HG03571 (cell line): ENCODE data around the gene INHBB.

Experiments
- ATAC-seq: cut with Tn5 transposase; IDR thresholded peaks from one replicate; pipeline ENCODE4 v1.9.1; 2021; ENCODE audit not compliant: unreplicated experiment

The INHBB gene

GRCh38 chr2:120336749-120337148 lies 9.2 kb upstream of the INHBB start:
- no peak for ATAC-seq

DNA sequence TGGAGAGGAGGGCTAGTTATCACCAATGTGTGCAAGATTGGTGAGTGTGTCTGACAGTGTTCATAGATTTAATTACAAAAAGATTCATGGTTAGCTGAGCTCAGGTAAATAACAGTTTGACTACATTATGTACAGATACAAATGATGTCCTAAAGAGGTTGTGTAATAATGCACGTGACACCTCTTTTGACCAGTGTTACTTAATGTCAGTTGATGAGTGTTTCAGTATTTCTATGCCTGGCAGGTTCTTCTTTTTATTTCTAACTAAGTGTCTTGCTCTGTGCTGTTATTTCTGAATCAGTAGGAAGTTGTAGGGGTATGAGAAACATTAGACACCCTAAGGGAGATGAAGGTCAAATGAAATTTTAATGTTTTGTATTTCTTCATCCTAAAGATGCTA lies 7.9 kb upstream of the INHBB start:
- no peak for ATAC-seq

DNA sequence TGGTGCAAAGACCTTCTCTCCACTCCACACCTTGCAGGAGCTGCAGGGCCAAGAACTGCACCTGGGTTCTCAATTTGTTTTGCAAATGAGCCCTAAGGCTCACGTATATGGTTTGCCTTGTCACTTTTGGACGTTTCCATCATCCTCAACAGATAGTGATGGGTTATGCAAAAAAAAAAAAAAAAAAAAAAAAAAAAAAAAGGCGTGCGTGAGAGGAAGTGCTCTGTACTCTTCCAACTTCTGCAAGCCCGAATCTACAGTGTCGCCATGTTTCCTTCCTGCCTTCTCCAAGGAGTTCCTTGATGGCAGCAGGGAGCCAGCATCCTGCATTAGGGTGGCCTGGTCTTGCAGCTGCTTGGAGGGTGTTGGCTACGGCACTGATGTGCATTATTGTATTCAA lies 4.0 kb upstream of the INHBB start:
- no peak for ATAC-seq

- ATAC-seq: no peak
These were observed 3.5 kb upstream of the INHBB start for GRCh38 chr2:120342446-120342845.

- no peak for ATAC-seq
These were observed 2.9 kb upstream of the INHBB start for GRCh38 chr2:120343100-120343432.

DNA sequence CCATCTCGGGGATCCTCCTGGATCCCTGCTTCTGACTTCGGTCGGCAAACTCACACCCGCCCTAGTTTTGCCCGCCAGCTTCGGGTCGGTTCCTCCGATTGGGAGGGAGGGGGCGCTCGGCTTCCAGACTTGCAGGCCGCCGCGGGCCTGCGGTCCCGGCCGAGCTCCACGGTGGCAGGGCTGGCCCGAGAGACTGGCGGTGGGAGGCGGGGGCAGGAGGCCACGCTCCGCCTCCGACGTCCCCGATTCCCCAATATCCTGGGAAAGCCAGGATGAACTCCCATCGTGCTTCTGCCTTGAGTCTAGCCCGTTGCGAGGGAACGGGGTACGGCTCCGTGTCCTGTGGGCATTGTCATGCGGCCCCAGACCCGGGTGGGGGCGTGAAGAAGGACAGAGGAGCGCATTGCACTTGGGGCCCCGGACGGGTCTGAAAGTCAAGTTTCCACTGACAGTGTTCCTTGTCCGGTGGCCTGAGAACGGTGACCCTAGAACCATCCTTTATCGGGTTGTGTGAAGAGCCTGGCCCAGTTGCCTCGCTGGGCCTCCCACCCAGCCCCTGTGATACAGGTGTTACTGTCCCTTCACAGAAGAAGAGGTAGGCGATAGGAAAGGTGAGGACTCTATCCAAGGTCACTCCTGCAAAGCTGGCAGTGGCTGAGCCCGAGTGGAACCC lies 2.4 kb upstream of the INHBB start:
- ATAC-seq: no peak

DNA sequence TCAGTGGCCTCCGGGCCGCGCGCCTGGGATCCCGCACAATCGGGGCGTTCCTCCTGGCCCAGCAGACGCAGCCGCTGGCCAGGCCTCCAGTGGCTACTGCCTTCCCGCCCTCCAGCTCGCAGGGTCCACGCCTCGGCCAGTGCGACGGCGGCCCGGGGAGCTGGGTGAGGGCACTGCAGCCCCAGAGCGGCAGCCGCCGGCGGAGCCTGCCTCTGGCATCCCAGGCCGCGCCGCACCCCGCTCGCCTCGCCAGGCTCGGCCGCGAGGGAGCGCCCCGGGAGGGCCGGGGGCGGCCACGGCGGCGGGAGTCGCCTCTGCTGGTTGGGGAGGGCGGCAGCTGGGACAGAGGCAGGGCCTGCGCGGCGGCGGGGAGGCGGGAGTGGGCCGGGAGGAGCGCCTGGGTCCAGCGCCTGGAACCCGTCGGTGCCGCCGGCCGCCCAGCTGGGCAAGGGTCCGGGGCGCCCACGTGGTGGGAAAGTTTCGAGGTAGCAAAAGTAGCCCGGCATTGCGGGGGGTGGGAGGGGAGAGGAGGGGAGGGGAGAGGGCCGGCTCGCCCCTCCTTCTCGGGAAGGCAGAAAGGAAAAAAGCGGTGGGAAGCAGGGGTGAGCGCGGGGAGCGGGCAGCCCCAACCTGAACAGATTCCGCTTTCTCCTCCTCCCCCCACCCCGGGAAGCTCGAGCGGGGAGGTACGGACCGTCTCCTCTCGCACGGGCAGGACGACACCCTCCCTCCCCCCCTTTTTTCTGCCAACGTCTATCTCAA lies 1.5 kb upstream of the INHBB start:
- ATAC-seq: no peak

DNA sequence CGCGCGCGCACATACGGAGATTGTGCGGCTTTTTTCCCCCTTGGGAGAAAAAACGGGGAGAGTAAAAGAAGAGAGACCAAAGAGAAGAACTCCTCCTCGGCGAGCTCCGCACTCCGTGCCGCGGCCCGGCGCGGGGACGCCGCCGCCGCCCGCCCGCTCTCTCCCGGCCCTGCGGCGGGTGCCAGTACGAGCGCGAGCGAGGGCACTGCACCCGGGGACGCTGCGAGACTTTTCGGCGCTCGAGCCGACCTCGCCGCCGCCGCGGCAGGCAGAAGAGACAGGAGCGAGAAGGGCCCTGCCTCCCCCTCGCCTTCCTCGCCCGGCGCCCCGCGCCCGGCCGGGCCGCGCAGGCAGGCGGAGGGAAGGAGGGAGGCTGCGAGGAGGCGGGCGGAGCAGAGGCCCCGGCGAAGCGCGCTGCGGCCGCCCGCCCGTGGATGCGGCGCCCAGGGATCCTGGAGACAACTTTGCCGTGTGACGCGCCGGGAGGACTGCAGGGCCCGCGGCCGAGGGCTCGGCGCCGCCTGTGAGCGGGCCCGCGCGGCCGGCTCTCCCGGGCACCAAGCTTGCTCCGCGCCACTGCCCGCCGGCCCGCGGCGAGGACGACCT lies 857 bp upstream of the INHBB start:
- no peak for ATAC-seq

GRCh38 chr2:120345608-120346007 lies 328 bp upstream of the INHBB start:
- no peak for ATAC-seq

GRCh38 chr2:120346667-120347358 lies 877 bp downstream of the INHBB start:
- no peak for ATAC-seq

- ATAC-seq: no peak
These were observed 1.6 kb downstream of the INHBB start for GRCh38 chr2:120347396-120348060.

DNA sequence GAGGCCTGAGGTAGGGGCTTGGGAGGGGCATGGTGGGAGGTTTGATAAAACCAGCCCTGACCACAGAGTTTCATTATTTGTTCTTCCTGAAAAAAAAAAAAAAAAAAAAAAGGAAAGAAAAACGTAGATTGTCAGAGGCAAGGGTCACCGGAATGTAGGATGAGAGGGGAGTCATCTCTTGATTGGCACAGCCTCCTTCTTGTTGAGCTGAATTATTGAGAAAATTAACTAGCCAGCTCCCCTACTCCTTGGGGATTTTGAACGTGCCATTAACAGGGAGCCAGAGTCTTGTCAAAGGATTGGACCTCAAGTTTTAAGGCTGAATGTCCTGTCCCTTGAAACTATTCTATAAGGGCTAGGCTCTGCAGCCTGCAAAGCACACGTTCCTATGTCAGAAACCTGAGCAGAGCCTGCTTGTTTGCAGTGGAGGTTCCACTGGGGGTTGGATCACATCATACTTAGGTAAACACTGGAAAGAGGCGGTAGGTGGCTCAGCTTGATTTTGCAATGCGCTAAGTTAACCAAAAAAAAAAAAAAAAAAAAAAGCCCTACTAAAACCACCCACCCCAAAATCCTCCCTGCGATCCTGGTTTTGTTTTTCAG lies 2.3 kb downstream of the INHBB start:
- ATAC-seq: no peak

DNA sequence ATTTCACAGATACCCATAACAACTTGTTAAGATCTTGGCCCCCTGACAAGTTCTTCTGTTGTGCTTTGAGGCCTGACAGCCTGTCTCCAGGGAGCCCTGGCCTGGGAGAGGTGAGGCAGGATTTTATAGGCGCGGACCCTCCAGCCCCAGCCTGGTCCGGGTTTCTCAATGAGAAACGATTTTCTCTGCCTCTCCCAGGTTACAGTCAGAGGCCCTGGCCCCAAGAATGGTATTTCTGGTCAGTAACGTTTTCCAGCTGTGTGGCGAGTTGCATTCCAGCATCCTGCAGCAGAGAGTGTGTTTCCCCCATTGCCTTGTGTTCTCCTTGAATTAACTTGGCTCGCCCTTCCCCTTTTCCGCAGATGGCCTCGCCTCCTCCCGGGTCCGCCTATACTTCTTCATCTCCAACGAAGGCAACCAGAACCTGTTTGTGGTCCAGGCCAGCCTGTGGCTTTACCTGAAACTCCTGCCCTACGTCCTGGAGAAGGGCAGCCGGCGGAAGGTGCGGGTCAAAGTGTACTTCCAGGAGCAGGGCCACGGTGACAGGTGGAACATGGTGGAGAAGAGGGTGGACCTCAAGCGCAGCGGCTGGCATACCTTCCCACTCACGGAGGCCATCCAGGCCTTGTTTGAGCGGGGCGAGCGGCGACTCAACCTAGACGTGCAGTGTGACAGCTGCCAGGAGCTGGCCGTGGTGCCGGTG lies 3.0 kb downstream of the INHBB start:
- ATAC-seq: no peak

DNA sequence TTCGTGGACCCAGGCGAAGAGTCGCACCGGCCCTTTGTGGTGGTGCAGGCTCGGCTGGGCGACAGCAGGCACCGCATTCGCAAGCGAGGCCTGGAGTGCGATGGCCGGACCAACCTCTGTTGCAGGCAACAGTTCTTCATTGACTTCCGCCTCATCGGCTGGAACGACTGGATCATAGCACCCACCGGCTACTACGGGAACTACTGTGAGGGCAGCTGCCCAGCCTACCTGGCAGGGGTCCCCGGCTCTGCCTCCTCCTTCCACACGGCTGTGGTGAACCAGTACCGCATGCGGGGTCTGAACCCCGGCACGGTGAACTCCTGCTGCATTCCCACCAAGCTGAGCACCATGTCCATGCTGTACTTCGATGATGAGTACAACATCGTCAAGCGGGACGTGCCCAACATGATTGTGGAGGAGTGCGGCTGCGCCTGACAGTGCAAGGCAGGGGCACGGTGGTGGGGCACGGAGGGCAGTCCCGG lies 3.5 kb downstream of the INHBB start:
- ATAC-seq: no peak

DNA sequence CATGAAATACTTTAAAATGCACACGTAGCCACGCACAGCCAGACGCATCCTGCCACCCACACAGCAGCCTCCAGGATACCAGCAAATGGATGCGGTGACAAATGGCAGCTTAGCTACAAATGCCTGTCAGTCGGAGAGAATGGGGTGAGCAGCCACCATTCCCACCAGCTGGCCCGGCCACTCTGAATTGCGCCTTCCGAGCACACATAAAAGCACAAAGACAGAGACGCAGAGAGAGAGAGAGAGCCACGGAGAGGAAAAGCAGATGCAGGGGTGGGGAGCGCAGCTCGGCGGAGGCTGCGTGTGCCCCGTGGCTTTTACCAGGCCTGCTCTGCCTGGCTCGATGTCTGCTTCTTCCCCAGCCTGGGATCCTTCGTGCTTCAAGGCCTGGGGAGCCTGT lies 4.1 kb downstream of the INHBB start:
- no peak for ATAC-seq

DNA sequence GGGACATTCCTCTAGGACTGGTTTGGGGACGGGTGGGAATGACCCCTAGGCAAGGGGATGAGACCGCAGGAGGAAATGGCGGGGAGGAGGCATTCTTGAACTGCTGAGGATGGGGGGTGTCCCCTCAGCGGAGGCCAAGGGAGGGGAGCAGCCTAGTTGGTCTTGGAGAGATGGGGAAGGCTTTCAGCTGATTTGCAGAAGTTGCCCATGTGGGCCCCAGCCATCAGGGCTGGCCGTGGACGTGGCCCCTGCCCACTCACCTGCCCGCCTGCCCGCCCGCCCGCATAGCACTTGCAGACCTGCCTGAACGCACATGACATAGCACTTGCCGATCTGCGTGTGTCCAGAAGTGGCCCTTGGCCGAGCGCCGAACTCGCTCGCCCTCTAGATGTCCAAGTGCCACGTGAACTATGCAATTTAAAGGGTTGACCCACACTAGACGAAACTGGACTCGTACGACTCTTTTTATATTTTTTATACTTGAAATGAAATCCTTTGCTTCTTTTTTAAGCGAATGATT lies 4.9 kb downstream of the INHBB start:
- no peak for ATAC-seq

GRCh38 chr2:120352696-120353590 lies 7.0 kb downstream of the INHBB start:
- ATAC-seq: no peak

- no peak for ATAC-seq
These were observed 7.6 kb downstream of the INHBB start for GRCh38 chr2:120353591-120353898.

GRCh38 chr2:120353931-120354330 lies 8.0 kb downstream of the INHBB start:
- ATAC-seq: no peak
